HepG2 (cell line): Measurements from ENCODE around the gene RPP21. TPM values are rescaled to one million over a fixed set of nuclear protein-coding genes. Genes with fewer than 3 reads are reported as not detected.

Experiments used
- ADNP ChIP-seq: sonication (generic); formaldehyde crosslinking; IDR thresholded peaks from 2 replicates; pipeline ENCODE4 v1.4.0; 2020; ENCODE audit warnings: missing genetic modification reagents
- CBX1 ChIP-seq: IDR thresholded peaks from one replicate; pipeline ENCODE4 v1.6.1; 2016; ENCODE audit warnings: antibody characterized with exemption, low read depth
- HNRNPH1 ChIP-seq: fragments of 200-400 bp; formaldehyde crosslinking; optimal IDR thresholded peaks from 2 replicates; pipeline ENCODE3; 2017; ENCODE audit warnings: mild to moderate bottlenecking, low read depth, low read length
- JUN ChIP-seq: sonication (generic); formaldehyde crosslinking; IDR thresholded peaks from 2 replicates; pipeline ENCODE4 v1.4.0; 2020; ENCODE audit warnings: mild to moderate bottlenecking, missing genetic modification reagents
- KDM4B ChIP-seq: sonication (generic); formaldehyde crosslinking; IDR thresholded peaks from 2 replicates; pipeline ENCODE4 v1.4.0; 2020; ENCODE audit warnings: missing genetic modification reagents
- KLF13 ChIP-seq: sonication (generic); formaldehyde crosslinking; IDR thresholded peaks from 2 replicates; pipeline ENCODE4 v1.4.0; 2020; ENCODE audit warnings: mild to moderate bottlenecking, missing genetic modification reagents
- KMT2B ChIP-seq: IDR thresholded peaks from 2 replicates; pipeline ENCODE4 v1.6.1; 2016; ENCODE audit warnings: missing genetic modification reagents, missing compliant biosample characterization
- MAFK ChIP-seq, 2 experiments: IDR thresholded peaks in 1 of 2; conservative IDR thresholded peaks in 1 of 2; 2 replicates each; pipeline ENCODE4 v1.6.1; 2011; ENCODE audit warnings: improper control_type of control experiment in 2 of 2, low read length in 2 of 2
- NCOA2 ChIP-seq: sonication (generic); formaldehyde crosslinking; IDR thresholded peaks from 2 replicates; pipeline ENCODE4 v1.8.0; 2022; ENCODE audit warnings: inconsistent platforms
- ONECUT2 ChIP-seq: sonication (generic); formaldehyde crosslinking; IDR thresholded peaks from 2 replicates; pipeline ENCODE4 v1.4.0; 2020; ENCODE audit warnings: missing genetic modification reagents
- RBFOX2 ChIP-seq: fragments of 200-400 bp; formaldehyde crosslinking; IDR thresholded peaks from 2 replicates; pipeline ENCODE4 v1.6.1; 2017; ENCODE audit warnings: low read depth, mild to moderate bottlenecking, low read length
- RFX1 ChIP-seq: fragments of 450-650 bp; IDR thresholded peaks from 2 replicates; pipeline ENCODE4 v1.6.1; 2017
- SOX5 ChIP-seq: IDR thresholded peaks from 2 replicates; pipeline ENCODE4 v1.6.1; 2016; ENCODE audit warnings: borderline replicate concordance
- ZFP1 ChIP-seq: IDR thresholded peaks from 2 replicates; pipeline ENCODE4 v1.6.1; 2016
- ZFP82 ChIP-seq: sonication (generic); formaldehyde crosslinking; IDR thresholded peaks from 2 replicates; pipeline ENCODE4 v1.5.1; 2020; ENCODE audit warnings: mild to moderate bottlenecking, missing genetic modification reagents, borderline replicate concordance
- ZKSCAN8 ChIP-seq: IDR thresholded peaks from 2 replicates; pipeline ENCODE4 v1.6.1; 2016; ENCODE audit warnings: borderline replicate concordance, missing genetic modification reagents, missing compliant biosample characterization
- ZNF232 ChIP-seq: sonication (generic); formaldehyde crosslinking; IDR thresholded peaks from 2 replicates; pipeline ENCODE4 v1.4.0; 2020; ENCODE audit warnings: missing genetic modification reagents, borderline replicate concordance
- ZNF343 ChIP-seq: sonication (generic); formaldehyde crosslinking; IDR thresholded peaks from 2 replicates; pipeline ENCODE4 v1.4.0; 2020; ENCODE audit warnings: mild to moderate bottlenecking, missing genetic modification reagents
- ZNF557 ChIP-seq: sonication (generic); formaldehyde crosslinking; IDR thresholded peaks from 2 replicates; pipeline ENCODE4 v1.4.0; 2020; ENCODE audit warnings: missing genetic modification reagents
- ZSCAN31 ChIP-seq: sonication (generic); formaldehyde crosslinking; IDR thresholded peaks from 2 replicates; pipeline ENCODE4 v1.5.0; 2020; ENCODE audit warnings: low read depth, mild to moderate bottlenecking, missing genetic modification reagents
- polyA plus RNA-seq, 8 experiments: library from polyadenylated mRNA; depleted of rRNA in 3 of 8; stranded (reverse) in 7 of 8; unstranded in 1 of 8; fragments of >200 nt; fragmentation: Illumina TruSeq in 4 of 8; extraction: Trizol in 4 of 8; gene quantifications; 2 replicates each; pipeline versions ENCODE4 v1.2.1 to v1.2.3, GENCODE V29; 2011 to 2016; ENCODE audit warnings: low read depth in 4 of 8, missing spikeins in 1 of 8, mixed read lengths in 1 of 8; ENCODE audit not compliant: insufficient read depth in 1 of 8
- total RNA-seq, 5 experiments: library from RNA; depleted of rRNA; stranded (reverse); fragments of >200 nt; fragmentation: Illumina TruSeq; extraction: Trizol; gene quantifications; 2 replicates each; pipeline ENCODE4 v1.2.3, GENCODE V29; 2016; ENCODE audit warnings: low read depth in 1 of 5
- TF ChIP-seq, protein P1 (sequence below): sonication (generic); formaldehyde crosslinking; IDR thresholded peaks from 2 replicates; pipeline ENCODE4 v1.8.1; 2023; ENCODE audit warnings: mild to moderate bottlenecking, missing genetic modification reagents
- TF ChIP-seq, protein P2 (sequence below): sonication (generic); formaldehyde crosslinking; IDR thresholded peaks from 2 replicates; pipeline ENCODE4 v1.4.0; 2020; ENCODE audit warnings: mild to moderate bottlenecking, missing genetic modification reagents
- TF ChIP-seq, protein P3 (sequence below): sonication (generic); formaldehyde crosslinking; IDR thresholded peaks from 2 replicates; pipeline ENCODE4 v1.4.0; 2020; ENCODE audit warnings: low read depth, mild to moderate bottlenecking, missing genetic modification reagents
- TF ChIP-seq, protein P4 (sequence below): sonication (generic); formaldehyde crosslinking; IDR thresholded peaks from 2 replicates; pipeline ENCODE4 v1.5.1; 2020; ENCODE audit warnings: mild to moderate bottlenecking, moderate library complexity, missing genetic modification reagents
- TF ChIP-seq, protein P5 (sequence below): IDR thresholded peaks from 2 replicates; pipeline ENCODE4 v1.6.1; 2018; ENCODE audit warnings: missing genetic modification reagents, mild to moderate bottlenecking, missing compliant biosample characterization

RPP21 gene
- total and polyA plus RNA-seq, 2 of the 13 experiments (the other 11 are each of a cell fraction or from before 2014, with no cell fraction given), result 53.1 to 72.3 TPM

DNA sequence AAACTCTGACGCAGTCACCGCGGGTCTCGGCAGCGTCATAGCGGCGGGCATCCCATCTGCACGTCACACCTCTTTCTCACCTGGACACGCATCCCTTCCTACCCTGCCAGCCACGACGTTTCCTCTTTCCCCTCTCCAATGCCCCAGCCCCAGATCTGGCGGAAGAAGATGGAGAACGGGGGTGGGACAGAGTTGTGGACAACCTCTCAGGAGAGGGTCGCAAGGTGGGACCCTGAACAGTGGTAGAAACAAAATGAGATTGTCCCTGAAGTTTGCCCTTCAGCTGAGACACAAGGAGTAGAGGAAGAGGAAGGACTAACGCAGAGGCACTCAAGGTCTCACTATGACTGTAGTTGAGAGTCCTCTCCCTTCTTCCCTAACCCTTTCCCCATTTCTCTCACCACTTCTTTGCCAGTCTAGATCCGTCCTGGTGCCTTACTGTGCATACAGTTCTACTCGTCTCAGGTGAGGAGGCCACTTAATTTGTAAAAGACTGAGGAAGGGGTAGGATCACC, 17.7 kb upstream of the RPP21 start (continued):
- TF ChIP-seq ZNF232 (CRISPR knock-in tag), result no peak
- no peak for TF ChIP-seq ADNP
- TF ChIP-seq NCOA2 (CRISPR knock-in tag), result no peak
- no peak for TF ChIP-seq ONECUT2 (CRISPR knock-in tag)
- no peak for TF ChIP-seq HNRNPH1
- TF ChIP-seq KLF13 (CRISPR knock-in tag), result 0 out of 2 replicates have a peak, but pooled peaks have one; percentile 19
- TF ChIP-seq, protein P1, sequence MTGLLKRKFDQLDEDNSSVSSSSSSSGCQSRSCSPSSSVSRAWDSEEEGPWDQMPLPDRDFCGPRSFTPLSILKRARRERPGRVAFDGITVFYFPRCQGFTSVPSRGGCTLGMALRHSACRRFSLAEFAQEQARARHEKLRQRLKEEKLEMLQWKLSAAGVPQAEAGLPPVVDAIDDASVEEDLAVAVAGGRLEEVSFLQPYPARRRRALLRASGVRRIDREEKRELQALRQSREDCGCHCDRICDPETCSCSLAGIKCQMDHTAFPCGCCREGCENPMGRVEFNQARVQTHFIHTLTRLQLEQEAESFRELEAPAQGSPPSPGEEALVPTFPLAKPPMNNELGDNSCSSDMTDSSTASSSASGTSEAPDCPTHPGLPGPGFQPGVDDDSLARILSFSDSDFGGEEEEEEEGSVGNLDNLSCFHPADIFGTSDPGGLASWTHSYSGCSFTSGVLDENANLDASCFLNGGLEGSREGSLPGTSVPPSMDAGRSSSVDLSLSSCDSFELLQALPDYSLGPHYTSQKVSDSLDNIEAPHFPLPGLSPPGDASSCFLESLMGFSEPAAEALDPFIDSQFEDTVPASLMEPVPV (CRISPR knock-in tag), result no peak; the same call in 1 of the 2 replicates
- TF ChIP-seq ZFP82 (CRISPR knock-in tag), result no peak
- TF ChIP-seq JUN, result no peak
- no peak for TF ChIP-seq MAFK (conservative IDR thresholded peaks at IDR 0.05 in 1 of 2, IDR thresholded peaks at IDR 0.05 in 1 of 2; ENCODE audit: low read length in 2 of 2)
- TF ChIP-seq KMT2B (CRISPR knock-in tag), result no peak
- TF ChIP-seq, protein P2, sequence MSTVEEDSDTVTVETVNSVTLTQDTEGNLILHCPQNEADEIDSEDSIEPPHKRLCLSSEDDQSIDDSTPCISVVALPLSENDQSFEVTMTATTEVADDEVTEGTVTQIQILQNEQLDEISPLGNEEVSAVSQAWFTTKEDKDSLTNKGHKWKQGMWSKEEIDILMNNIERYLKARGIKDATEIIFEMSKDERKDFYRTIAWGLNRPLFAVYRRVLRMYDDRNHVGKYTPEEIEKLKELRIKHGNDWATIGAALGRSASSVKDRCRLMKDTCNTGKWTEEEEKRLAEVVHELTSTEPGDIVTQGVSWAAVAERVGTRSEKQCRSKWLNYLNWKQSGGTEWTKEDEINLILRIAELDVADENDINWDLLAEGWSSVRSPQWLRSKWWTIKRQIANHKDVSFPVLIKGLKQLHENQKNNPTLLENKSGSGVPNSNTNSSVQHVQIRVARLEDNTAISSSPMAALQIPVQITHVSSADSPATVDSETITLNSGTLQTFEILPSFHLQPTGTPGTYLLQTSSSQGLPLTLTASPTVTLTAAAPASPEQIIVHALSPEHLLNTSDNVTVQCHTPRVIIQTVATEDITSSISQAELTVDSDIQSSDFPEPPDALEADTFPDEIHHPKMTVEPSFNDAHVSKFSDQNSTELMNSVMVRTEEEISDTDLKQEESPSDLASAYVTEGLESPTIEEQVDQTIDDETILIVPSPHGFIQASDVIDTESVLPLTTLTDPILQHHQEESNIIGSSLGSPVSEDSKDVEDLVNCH (CRISPR knock-in tag), result no peak
- TF ChIP-seq, protein P3, sequence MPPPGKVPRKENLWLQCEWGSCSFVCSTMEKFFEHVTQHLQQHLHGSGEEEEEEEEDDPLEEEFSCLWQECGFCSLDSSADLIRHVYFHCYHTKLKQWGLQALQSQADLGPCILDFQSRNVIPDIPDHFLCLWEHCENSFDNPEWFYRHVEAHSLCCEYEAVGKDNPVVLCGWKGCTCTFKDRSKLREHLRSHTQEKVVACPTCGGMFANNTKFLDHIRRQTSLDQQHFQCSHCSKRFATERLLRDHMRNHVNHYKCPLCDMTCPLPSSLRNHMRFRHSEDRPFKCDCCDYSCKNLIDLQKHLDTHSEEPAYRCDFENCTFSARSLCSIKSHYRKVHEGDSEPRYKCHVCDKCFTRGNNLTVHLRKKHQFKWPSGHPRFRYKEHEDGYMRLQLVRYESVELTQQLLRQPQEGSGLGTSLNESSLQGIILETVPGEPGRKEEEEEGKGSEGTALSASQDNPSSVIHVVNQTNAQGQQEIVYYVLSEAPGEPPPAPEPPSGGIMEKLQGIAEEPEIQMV (CRISPR knock-in tag), result peak; percentile 61; the same call in 1 of the 2 replicates
- 0 out of 2 replicates have a peak, but pooled peaks have one; percentile 13 for TF ChIP-seq ZSCAN31 (CRISPR knock-in tag)
- TF ChIP-seq KDM4B, result no peak
- TF ChIP-seq ZFP1, result no peak
- TF ChIP-seq RFX1, result 0 out of 2 replicates have a peak, but pooled peaks have one; percentile 35
- TF ChIP-seq, protein P4, sequence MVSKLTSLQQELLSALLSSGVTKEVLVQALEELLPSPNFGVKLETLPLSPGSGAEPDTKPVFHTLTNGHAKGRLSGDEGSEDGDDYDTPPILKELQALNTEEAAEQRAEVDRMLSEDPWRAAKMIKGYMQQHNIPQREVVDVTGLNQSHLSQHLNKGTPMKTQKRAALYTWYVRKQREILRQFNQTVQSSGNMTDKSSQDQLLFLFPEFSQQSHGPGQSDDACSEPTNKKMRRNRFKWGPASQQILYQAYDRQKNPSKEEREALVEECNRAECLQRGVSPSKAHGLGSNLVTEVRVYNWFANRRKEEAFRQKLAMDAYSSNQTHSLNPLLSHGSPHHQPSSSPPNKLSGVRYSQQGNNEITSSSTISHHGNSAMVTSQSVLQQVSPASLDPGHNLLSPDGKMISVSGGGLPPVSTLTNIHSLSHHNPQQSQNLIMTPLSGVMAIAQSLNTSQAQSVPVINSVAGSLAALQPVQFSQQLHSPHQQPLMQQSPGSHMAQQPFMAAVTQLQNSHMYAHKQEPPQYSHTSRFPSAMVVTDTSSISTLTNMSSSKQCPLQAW (CRISPR knock-in tag), result no peak
- TF ChIP-seq ZNF343 (CRISPR knock-in tag), result no peak
- TF ChIP-seq RBFOX2, result no peak
- TF ChIP-seq SOX5 (CRISPR knock-in tag), result no peak
- no peak for TF ChIP-seq ZKSCAN8 (CRISPR knock-in tag)
- no peak for TF ChIP-seq CBX1
- TF ChIP-seq, protein P5, sequence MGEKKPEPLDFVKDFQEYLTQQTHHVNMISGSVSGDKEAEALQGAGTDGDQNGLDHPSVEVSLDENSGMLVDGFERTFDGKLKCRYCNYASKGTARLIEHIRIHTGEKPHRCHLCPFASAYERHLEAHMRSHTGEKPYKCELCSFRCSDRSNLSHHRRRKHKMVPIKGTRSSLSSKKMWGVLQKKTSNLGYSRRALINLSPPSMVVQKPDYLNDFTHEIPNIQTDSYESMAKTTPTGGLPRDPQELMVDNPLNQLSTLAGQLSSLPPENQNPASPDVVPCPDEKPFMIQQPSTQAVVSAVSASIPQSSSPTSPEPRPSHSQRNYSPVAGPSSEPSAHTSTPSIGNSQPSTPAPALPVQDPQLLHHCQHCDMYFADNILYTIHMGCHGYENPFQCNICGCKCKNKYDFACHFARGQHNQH (CRISPR knock-in tag), result no peak; the same call in 1 of the 2 replicates
- TF ChIP-seq ZNF557, result no peak
